ENCODE data around the gene S100A4. TPM values are rescaled to one million over a fixed set of nuclear protein-coding genes. Genes with fewer than 3 reads are reported as not detected.

The S100A4 gene
- polyA plus RNA-seq, 4 donors: 32.3 to 55.5 (median 47.8) TPM

- no peak for DNase-seq (ENCODE audit: low read depth in 4 of 4, low spot score in 2 of 4)
Measured at GRCh38 chr1:153513023-153513422, 32.6 kb downstream of the S100A4 start.

GRCh38 chr1:153510984-153511410, 34.6 kb downstream of the S100A4 start:
- peak in 3 of 4 donors; percentile 46 to 70 (median 65) for DNase-seq (ENCODE audit: low read depth in 4 of 4, low spot score in 2 of 4)

GRCh38 chr1:153509729-153510354, 35.8 kb downstream of the S100A4 start:
- DNase-seq (ENCODE audit: low read depth in 4 of 4, low spot score in 2 of 4): no peak

GRCh38 chr1:153509036-153509435, 36.6 kb downstream of the S100A4 start:
- DNase-seq (ENCODE audit: low read depth in 4 of 4, low spot score in 2 of 4): no peak

DNA sequence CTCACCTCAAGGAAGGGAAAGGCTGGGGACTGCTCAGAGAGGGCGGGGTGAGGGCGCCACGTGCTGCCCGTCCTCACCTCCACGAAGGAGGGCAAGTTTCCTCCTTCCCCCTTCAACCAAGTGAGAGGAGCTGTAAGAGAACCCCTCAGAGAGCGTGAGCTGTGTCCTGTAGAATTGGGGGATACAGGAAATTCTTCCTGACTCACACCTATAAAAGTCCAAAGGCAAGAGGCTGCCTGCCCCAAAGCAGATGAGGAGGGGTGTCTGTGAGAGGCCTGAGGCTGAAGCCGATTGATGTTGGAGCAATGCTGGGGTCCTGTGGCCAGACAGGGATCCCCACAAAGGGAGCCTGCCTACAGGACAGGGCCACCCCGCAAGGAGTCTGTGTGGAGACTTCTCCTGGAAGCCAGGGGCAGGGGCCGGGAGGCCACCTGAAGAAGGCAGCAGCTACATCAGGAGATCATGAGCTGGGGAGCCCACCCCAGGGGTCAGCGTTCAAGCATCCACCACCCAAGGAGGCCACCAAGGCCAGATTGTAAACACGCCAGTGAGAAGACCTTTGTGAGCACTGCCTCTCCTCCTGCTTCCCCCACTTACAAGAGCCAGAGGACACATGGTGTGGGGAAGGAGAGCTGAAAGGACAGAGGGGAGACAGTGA, 37.6 kb downstream of the S100A4 start:
- no peak for DNase-seq (ENCODE audit: low read depth in 4 of 4, low spot score in 2 of 4)

GRCh38 chr1:153506831-153507413, 38.7 kb downstream of the S100A4 start:
- no peak for DNase-seq (ENCODE audit: low read depth in 4 of 4, low spot score in 2 of 4)

DNA sequence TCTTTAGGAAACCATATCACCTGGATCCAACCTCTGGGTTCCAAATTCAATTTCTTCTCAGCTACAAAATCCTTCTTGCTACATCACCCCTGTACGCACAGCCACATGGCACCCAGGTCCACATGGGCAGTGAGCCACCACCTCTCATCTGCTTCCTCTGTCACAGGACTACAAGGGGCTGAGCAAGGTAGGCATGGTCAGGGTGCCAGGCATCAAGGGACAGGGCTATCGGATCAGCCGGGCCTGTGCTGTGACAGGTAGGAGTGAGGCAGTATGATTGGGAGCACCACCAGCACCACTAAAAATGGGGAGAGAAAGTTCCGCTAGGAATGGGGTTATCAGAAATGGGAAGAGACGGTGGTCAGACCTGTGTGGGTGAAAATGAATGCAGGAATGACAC, 39.2 kb downstream of the S100A4 start:
- no peak for DNase-seq (ENCODE audit: low read depth in 4 of 4, low spot score in 2 of 4)

GRCh38 chr1:153505576-153505975, 40.0 kb downstream of the S100A4 start:
- no peak for DNase-seq (ENCODE audit: low read depth in 4 of 4, low spot score in 2 of 4)

DNA sequence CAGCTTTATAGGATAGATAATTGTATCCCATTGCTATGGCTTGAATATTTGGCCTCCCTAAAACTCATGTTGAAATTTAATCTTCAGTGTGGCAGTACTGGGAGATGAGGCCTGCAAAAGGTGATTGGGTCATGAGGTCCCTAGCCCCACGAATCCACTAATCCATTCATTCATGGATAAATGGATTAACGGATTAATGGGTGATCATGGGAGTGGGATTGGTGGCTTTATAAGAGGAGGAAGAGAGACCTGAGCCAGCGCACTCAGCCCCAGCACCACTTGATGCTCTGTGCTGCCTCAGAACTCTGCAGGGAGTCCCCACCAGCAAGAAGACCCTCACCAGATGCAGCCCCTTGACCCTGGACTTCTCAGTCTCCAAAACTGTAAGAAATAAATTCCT, 41.8 kb downstream of the S100A4 start:
- no peak for DNase-seq (ENCODE audit: low read depth in 4 of 4, low spot score in 2 of 4)

GRCh38 chr1:153498746-153499145, 46.9 kb downstream of the S100A4 start:
- no peak for DNase-seq (ENCODE audit: low read depth in 4 of 4, low spot score in 2 of 4)

DNA sequence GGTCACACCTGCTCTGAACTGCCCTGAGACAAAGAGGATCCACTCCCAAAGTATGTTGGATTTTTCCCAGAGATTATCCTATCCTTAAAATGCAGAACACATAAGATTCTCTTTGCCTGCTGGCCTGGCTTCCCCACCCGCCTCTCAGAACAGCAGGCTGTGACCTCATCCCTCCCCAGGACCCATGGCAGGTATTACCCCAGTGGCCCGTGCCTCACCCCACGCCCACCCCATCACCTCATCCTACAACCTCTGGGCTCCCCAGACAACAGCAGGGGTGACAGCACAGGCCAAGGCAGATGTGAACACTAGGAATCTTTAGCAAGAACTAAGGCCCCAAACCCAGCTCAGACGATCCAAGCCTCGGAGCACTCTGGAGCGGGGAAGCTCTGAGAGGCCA, 50.1 kb downstream of the S100A4 start:
- DNase-seq (ENCODE audit: low read depth in 4 of 4, low spot score in 2 of 4): no peak

GRCh38 chr1:153494976-153495535, 50.5 kb downstream of the S100A4 start:
- peak in 2 of 4 donors; percentile 36 to 70 for DNase-seq (ENCODE audit: low read depth in 4 of 4, low spot score in 2 of 4)

Other genes with a start within 250 kb of the S100A4 start
- gene PGLYRP3, start 232.9 kb downstream of the S100A4 start, polyA plus RNA-seq (ENCODE audit: insufficient read length in 4 of 4): not detected
- not detected for gene PGLYRP4, start 197.0 kb downstream of the S100A4 start, polyA plus RNA-seq (ENCODE audit: insufficient read length in 4 of 4)
- gene S100A9, start 188.0 kb downstream of the S100A4 start, polyA plus RNA-seq (ENCODE audit: insufficient read length in 4 of 4): 10 to 100 TPM in 3 of 4 donors, 1 to 10 TPM in 1; 7.7 to 25.8 (median 17.0) TPM
- 1 to 10 TPM in 3 of 4 donors, under 1 TPM in 1; 0.35 to 3.9 (median 2.1) TPM for gene S100A12, start 170.2 kb downstream of the S100A4 start, polyA plus RNA-seq (ENCODE audit: insufficient read length in 4 of 4)
- gene S100A8, start 154.7 kb downstream of the S100A4 start, polyA plus RNA-seq (ENCODE audit: insufficient read length in 4 of 4): 10 to 100 TPM in 3 of 4 donors, 1 to 10 TPM in 1; 4.4 to 15.1 (median 12.9) TPM
- gene S100A7A, start 129.3 kb downstream of the S100A4 start, polyA plus RNA-seq (ENCODE audit: insufficient read length in 4 of 4): not detected
- gene S100A7, start 85.2 kb downstream of the S100A4 start, polyA plus RNA-seq (ENCODE audit: insufficient read length in 4 of 4): under 1 TPM in 3 of 4 donors, not detected in 1; 0.32 to 0.87 (median 0.55) TPM
- gene S100A6, start 9.8 kb downstream of the S100A4 start, polyA plus RNA-seq (ENCODE audit: insufficient read length in 4 of 4): 100 to 1,000 TPM; 184 to 308 (median 260) TPM
- 1 to 10 TPM in 2 of 4 donors, under 1 TPM in 2; 0.76 to 1.3 (median 1.1) TPM for gene S100A5, start 4.9 kb downstream of the S100A4 start, polyA plus RNA-seq (ENCODE audit: insufficient read length in 4 of 4)
- gene S100A3, start 3.5 kb upstream of the S100A4 start, polyA plus RNA-seq (ENCODE audit: insufficient read length in 4 of 4): under 1 TPM in 3 of 4 donors, not detected in 1; 0.46 to 0.52 (median 0.47) TPM
- 1 to 10 TPM; 6.0 to 9.8 (median 8.9) TPM for gene S100A2, start 20.0 kb upstream of the S100A4 start, polyA plus RNA-seq (ENCODE audit: insufficient read length in 4 of 4)
- 100 to 1,000 TPM in 3 of 4 donors, 10 to 100 TPM in 1; 94.1 to 126 (median 109) TPM for gene S100A16, start 67.3 kb upstream of the S100A4 start, polyA plus RNA-seq (ENCODE audit: insufficient read length in 4 of 4)
- 10 to 100 TPM; 16.6 to 27.0 (median 22.6) TPM for gene S100A14, start 70.5 kb upstream of the S100A4 start, polyA plus RNA-seq (ENCODE audit: insufficient read length in 4 of 4)
- 100 to 1,000 TPM; 133 to 184 (median 160) TPM for gene S100A13, start 81.7 kb upstream of the S100A4 start, polyA plus RNA-seq (ENCODE audit: insufficient read length in 4 of 4)
- gene S100A1, start 82.6 kb upstream of the S100A4 start, polyA plus RNA-seq (ENCODE audit: insufficient read length in 4 of 4): 10 to 100 TPM; 20.3 to 36.3 (median 23.9) TPM
- 100 to 1,000 TPM; 116 to 159 (median 133) TPM for gene CHTOP, start 88.3 kb upstream of the S100A4 start, polyA plus RNA-seq (ENCODE audit: insufficient read length in 4 of 4)
- 10 to 100 TPM; 50.0 to 59.6 (median 54.6) TPM for gene SNAPIN, start 112.9 kb upstream of the S100A4 start, polyA plus RNA-seq (ENCODE audit: insufficient read length in 4 of 4)
- 100 to 1,000 TPM; 273 to 319 (median 288) TPM for gene ILF2, start 125.2 kb upstream of the S100A4 start, polyA plus RNA-seq (ENCODE audit: insufficient read length in 4 of 4)
- gene NPR1, start 132.9 kb upstream of the S100A4 start, polyA plus RNA-seq (ENCODE audit: insufficient read length in 4 of 4): 10 to 100 TPM; 62.7 to 74.5 (median 71.5) TPM
- gene INTS3, start 182.2 kb upstream of the S100A4 start, polyA plus RNA-seq (ENCODE audit: insufficient read length in 4 of 4): 100 to 1,000 TPM in 2 of 4 donors, 10 to 100 TPM in 2; 77.5 to 158 (median 113) TPM
- gene SLC27A3, start 229.6 kb upstream of the S100A4 start, polyA plus RNA-seq (ENCODE audit: insufficient read length in 4 of 4): 10 to 100 TPM; 29.3 to 41.5 (median 36.4) TPM